Islet precursor cell (in vitro differentiated cells): ENCODE results near the gene PDGFRB.

Experiments
- DNase-seq: peaks from one replicate; pipeline ENCODE4 v3.0.0-alpha.2; 2018

The PDGFRB gene

DNA sequence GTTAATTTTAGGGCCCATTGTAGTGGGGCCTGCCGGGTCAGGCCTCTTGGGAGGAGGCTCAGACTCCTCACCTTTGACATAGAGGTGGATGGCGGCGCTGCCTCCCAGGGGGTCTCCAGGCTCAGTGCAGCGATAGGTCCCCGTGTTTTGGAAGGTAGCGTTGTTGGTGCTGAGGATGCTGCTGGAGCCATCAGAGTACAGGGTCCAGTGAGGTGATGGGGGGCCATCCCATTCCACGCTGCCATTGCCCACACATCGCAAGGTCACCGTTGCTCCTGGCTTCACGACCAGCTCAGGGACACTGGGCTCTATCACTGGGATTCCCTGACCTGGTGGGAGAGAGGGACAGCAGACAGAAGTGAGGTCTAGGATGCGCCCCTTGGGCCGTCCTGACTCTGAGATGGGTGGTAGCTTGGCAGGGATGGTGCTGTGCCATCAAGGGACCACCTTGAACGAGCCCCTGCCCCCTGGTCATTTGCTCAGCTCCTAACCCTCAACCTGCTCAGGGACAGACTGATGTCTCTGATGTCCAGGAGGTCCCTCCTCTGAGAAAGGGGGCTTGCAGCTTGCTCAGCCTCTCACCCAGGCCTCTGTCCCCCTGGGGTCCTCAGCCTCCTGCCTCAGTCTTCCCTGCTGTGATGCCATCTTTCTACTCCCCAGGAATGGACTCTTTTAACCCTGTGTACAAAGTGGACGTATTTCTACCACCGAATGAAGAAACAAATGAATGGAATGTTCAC is 74.8 kb downstream of the PDGFRB start:
- peak; percentile 41 for DNase-seq

DNA sequence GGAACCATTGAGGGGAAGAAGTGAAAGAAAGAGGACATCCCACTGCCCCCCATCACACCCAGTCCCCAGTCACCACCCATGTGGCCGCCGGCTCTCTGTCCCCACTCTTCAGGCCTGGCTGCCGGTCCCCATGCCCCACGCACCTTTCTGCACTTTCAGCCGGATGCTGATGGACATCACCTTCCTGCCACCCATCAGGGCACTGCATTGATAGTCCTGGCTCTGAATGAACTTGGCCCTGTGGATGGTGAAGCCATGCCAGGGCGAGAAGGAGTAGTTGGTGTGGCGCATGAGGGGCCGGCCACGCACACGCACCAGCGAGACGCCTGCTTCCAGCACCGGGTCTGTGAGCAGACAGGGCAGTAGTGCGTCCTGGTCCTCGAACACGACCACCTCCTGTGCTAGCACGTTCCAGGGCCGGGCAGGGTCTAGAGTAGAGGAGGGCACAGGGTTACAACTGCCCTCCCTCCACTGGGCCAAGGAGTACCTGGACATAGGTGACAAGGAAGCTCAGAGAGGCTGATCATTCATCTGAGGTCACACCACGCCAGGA is 75.7 kb downstream of the PDGFRB start:
- DNase-seq = peak; percentile 43

DNA sequence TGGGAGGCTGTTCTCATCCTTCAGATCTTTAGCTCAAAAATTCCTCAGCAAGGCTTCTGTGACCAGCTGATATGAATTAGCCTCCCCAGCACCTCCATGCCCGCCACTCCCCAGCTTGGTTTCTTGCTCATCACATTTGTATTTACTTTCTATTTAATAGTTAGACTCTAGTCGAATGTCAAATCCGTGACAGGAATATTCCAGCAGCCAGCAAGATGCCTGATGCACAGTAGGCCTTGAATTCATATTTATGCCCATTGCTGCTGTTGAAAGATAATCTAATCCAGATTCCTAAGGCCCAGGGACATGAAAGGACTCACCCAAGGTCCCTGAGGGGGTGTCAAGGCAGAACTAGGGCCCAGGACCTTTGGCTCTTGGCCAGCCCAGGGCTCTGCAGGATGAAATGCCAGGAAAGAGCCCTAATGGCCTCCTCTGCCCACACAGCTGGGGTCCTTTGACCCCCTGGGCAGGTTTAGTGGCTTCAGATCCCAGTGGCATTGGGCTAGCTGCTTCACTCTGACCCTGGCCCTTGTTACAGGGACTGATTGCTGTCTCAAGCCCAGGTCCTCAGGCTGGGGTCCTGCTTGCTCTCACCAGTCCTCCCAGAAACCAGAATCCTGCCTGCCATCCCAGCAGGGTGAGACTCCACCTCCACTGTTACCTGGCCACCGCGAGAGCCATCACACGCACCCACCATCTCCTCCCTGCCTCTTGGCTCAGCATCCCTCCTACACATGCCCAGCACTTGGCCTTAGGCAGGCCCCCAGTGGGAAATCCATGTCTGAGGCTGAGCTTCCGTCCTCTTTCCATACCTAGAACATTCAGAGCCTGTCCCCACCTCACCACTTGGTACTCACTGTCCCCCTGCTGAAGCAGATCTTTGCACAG is 76.6 kb downstream of the PDGFRB start:
- peak; percentile 32 for DNase-seq

DNA sequence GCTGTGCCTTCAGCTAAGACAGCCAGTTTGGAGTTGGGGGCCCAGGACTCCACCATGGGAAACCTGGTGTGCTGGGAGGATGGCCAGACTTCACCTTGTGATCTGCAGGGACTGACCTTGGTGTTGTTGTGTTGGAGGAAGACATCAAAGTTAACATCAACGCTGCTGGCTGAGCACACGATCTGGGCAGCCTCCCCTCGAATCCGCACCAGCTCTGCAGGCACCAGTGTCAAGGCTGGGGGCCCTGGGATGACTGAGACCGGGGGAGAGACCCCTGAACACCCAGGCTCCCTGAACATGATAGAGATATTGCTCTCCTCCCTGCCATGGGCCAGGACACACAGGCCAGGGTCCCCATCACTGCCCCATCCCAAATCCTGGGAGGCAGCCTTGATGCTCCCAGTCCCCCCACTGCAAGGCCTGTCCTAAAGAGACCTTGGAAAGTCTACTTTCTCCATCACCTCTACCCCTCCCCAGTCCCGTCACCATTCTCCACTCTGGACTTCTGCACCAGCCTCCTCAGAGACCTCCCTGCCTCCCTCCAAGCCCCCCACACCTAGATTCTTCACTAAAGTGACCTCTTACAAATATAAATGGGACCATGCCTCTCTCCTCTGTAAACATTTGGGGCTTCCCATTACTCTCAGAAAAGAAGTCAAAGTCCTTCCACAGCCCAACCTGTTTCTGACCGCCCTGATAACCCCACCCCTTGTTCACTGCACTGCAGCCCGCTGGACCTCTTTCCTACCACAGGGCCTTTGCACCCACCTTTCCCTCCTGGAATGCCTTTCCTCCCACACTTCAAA is 77.4 kb downstream of the PDGFRB start:
- peak; percentile 35 for DNase-seq

DNA sequence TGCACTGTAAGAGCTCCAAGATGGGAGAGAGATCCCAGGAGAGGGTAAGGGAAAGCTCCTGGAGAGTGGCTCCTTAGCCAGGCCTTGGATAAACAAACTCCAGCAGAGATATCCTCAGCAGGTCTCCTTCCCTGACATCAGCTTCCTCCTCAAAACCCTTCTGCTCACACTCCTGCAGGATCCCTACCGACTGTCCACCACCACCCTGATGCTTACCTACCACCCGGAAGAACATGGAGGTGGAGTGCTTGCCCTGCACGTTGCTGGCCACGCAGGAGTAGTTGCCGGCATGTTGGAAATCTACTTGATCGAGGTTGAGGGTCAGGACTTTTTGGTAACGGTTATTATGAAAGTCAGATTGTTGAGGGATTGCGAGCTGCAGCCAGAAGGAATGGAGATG is 78.6 kb downstream of the PDGFRB start:
- peak; percentile 33 for DNase-seq

DNA sequence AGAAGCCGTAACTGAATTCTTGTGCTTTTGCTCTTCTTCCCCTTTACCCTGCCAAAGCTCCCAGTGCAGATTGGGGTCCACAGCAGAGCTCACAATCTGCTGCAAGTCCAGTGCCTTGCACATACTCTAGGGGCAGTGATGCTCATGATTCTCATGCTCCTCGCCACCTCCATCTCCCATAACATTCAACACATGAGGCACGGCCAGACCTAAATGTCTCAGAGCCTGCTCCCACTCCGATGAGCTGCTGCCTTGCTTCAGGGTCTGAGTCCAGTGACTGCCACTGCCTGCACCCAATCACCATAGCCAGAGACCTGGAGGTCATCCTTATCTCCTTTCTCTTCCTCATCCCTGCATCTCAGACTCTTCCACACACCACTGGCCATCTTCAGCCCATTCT is 79.8 kb downstream of the PDGFRB start:
- peak; percentile 51 for DNase-seq

DNA sequence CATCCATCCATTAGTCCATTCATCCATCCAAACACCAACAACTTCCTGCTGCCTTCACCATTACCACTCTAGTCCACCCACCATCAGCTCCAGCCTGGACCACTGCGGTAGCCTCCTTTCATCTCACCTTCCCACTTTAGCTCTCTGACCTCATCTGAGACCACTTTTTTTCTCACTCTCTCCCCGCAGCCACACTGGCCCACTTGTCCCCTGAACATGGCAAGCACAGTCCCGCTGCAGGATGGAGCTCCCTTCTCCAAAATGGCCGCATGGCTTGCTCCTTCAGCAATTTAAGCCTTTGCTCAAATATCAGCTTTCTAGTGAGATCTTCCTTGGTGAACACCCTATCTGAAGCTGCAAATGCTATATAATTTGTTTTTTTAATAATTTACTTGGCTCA is 80.4 kb downstream of the PDGFRB start:
- DNase-seq = peak; percentile 22

DNA sequence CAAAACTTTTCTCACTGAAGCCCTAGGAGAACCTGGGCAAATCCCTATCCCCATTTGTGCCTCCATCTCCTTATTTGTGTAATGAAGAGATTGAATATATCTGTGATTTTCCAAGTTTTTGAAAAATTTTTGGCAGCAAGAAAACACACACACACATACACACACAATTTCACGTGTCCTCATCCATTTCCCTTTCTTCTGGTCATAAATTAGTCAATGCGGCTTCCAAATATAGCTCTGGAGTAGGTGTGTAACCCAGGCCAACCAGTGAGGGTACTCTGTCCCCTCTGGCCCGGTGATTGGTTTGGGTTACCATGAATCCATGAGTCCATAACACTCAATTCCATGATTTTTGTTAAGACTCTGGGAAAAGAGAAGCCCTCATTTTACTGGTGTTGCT is 82.0 kb downstream of the PDGFRB start:
- peak; percentile 11 for DNase-seq

DNA sequence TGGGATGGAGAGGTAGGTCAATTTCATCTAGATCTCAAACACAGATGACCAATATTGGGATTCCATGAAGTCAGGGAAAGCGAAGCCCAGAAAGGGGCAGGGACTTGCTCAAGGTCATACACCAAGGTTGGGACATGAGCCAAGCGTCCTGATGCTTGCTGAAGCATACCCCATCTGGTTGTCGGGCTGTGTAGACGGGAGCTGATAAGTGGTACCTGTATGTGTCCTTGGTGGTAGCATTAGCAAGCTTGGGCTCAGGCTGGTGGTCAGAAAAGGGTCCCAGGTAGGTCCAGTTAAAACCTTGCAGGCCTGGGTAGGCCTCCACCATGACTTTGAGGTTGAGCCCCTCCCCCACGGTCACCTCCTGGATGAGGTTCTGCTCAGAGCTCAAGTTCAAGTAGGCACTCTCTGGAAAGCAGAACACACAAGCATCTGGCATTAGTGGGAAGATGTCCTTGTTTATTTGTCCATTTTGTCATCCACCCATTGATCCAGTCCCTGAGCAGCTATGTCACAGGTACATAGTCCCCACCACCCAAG is 82.5 kb downstream of the PDGFRB start:
- DNase-seq = no peak

DNA sequence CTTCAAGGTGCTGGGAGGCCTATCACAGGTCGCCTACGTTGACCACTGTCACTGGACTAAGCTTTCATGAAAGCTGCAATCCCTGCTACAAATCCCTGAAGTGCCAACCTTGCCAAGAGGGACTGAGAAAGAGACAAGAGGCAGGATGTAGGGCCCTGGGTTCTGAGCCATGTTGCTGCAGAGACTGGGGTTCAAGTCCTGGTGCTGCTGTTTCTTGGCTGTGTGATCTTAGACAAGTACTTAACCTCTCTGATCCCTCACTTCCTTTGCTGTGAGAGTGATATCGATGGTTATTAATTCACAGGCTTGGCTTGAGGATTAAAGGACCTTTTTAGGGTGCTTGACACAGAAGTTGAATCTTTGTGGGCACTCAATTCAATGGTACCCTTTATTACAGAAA is 84.8 kb downstream of the PDGFRB start:
- peak; percentile 18 for DNase-seq

DNA sequence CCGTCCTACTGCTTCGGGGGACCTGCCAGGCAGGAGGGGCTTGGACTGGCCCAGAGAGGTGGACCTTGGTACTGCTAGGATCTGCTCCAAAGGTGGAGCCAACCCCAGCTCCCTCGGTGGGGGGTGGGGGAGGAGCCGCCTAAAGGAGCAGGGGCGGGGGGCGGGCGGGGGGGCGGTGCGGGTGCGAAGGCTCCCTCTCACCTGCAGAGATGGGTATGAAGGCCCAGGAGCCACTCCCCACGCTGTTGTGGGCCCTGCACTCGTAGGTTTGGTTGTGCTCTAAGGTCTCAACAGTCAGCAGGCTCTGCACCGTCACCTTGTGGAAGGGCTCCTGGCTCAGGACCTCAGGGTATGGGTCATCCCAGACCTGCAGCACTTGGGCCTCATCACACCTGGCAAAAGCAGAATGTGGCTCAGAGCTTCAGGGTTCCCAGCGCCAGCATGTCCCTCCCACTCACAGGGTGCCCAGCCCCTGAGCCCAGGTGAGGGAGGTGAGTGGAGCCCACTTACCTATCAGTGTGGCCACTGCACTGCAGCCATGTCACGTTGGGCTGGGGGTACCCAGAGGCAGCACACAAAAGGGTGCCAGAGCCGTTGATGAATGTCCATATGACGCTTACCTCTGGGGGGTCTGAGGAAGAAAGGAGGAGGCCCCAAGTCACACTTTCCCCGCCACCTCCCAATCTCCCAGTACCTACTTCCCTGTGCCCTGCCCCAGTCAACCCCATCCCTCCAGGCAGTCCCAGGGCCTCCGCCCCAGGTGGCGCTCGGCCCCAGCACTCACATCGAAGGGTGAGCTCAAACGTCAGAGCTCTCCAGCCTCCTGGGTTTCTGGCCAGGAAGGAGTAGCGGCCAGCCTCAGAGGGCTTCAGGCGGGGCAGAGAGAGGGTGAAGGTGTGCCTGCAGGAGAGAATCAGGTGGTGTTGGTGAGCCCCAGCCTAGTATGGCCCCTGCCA is 85.7 kb downstream of the PDGFRB start:
- DNase-seq = peak; percentile 53

DNA sequence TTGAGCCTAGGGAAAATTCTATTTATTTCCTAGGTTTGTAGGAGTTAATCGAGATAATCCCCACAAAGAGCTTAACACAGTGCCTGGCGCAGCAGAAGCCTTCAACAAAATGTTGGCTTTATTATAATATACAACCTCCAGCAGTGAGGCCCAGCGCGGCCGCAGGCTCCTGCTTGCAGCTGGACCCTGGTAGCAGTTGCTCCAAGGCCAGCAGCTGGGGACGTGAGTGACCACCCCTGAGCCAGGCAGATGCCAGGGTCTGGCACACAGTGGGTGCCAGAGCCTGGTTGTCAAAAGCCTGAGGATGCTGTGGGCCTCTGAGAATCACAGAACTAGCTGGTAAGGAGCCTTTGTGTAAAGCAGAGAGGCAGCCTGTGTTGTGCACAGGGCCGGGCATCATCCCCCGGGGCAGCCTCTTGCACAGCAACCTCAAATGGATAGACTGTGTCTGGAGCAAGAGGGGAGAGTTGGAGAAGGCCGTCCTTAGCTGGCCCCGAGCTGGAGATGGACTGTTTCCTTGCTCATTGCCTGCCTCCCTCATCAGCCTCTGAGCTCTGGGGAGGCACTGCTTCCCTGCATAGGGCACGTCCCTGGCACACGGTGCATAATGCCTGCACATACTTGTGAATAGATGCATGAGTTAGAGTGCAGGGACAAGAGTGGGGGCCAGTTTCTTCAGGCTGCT is 86.5 kb downstream of the PDGFRB start:
- DNase-seq = peak; percentile 40

DNA sequence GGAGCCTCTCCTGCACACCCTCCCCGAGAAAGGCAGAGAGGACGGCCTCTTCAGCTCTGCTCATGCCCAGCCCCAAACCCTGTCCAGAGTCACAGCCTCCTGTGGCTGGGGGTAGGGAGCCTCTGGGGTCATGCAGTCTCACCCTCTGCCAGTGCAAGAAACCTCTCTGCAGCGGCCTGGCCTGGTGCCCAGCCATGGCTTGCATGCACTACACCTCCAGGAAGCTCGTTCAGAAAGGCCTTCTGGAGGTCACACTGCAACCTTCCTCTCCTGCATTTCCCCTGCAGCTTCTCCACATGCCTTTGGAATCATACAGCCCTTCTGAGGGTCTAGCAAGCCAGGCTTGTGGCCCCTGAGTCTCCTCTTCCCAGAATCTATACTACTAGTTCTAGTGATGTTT is 87.2 kb downstream of the PDGFRB start:
- DNase-seq = no peak

DNA sequence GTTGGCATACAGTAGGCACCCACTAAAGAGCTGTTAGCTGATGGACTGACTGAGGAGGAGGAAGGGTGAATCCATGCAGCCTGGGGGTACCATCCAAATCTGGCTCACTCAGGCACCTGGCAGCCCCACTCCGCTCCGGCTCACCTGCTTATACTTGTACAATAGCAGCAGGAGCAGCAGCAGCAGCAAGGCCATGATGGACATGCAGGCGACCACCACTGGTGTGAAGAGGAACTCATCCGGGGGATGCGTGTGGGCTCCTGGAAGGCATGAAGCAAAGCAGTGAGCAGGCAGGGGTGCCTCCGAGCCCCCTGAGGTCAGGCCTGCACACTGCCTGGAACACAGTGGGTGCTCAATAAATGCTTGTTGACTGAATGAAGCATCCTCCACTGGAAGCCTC is 87.6 kb downstream of the PDGFRB start:
- DNase-seq = no peak

DNA sequence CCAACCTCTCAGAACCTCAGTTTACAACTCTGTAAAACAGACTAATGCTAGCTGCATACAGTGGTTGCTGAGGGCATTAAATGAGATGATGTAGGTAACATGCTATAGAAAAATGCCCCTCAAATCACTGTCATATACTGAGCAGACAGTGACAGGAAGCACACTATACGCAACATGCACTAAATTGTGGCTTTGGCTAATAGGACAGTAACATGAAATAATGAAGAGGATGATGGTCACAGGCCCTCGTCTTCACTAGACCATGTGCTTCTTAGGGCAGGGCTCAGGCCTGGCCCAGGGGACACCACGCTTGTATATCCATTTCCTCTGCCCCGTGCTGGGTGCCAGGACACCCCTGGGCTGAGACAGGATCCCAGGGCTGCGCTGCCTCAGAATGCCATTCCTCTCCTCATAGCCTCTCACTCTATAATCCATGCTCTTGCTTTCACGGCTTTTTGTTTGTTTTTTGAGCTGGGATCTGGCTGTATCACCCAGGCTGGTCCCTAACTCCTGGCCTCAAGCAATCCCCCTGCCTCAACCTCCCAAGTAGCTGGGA is 88.2 kb downstream of the PDGFRB start:
- DNase-seq = no peak

DNA sequence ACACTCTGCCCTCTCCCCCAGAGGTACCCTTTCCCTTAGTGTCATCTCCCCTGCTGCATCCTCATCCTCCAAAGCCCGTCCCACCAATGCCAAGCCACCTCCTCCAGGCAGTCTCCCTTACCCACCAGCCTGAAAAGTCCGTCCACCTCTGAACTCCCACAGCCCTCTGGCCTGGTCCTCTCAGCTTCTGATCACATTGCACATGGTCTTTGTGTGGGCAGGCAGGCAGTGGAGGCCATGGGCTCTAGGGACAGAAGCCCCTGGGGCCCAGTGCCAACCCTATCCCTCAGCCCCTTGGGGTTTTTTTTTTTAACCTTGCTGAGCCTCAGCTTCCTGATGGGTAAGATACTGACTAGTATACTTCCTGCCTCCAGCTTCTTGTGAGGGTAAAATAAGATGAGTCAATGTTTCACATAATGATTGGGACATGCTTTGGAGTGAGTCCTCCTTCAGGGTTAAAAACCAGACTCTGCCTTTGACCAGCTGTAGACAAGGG is 88.7 kb downstream of the PDGFRB start:
- no peak for DNase-seq

DNA sequence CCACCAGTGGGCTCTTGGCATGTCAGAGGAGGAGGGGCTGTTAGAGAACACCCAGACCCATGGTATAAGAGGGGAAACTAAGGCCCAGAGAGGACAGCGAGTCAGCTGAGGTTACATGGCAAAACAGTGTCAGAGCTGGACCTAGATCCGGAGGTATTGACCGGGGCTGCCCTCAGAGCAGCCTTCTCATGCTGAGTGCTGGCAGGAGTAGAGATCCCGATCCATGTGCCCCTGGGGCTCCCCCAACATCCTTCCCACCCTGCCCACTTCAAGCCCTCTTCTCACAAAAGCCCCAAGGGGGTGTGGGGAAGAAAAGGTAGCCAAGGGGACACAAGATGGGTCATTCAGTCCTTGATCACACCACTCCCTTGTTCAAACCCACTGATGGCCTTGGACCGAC is 89.2 kb downstream of the PDGFRB start:
- no peak for DNase-seq

DNA sequence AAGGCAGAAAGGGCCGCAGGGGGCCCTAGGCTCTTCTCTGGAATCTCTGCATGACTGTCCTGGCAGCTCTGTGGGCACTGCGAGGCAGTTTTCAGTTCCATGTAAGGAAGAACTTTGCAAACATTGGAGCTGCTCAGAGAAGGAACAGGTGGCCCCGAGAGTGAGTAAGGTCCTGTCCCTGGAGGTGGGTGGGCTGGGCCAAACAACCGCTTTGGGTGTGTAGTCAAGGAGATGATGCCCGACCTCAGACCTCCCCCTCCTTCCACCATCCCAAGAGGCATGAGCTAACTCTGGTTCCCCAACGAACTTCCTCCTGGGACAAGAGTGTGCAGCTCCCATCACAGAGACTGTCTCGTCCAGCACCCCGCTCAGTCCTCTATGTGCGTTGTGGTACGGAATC is 89.8 kb downstream of the PDGFRB start:
- DNase-seq = no peak

DNA sequence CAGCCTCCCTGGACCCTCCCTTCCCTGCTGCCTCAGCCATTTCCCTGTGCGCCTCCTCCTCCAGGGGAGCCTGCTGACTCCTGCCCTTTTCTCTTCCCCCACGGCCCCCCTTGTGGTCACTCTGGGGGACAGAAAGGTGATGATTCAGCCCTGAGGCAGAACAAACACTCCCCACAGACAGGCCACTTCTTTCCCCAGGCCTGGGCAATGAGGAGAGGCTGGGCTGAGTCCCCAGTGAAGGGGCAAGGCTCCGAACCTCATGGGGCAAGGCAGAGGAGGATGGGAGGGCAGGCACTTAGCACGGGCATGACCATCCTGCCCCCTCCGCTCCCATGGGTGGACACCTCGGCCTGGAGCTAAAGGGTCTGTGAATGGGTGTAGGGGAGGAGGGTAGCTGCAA is 90.3 kb downstream of the PDGFRB start:
- no peak for DNase-seq

DNA sequence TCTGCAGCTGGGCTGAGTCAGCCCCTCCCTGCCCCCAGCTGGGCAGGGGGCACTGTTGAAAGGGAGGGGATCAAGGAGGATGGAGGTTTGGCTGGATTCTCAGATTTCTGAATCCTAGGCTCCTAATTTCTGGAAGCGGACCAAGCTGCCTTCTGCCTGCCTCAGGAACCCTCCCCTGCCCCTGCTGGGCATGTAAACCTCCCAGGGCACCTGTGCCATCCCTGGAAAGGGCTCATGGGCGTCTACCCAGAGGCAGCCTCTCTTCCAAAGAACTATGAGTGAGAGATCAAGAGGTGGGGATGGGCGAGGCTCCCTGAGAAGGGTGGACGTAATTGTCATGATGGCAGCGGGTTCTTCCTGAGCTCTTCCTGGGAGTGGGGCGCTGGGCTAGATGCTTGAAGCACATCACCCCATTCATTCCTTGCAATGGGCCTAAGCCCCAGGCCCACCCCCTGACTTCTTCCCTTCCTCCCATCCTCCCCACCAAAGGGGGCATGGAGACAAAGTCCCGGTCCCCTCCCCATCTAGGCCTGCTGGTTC is 90.9 kb downstream of the PDGFRB start:
- no peak for DNase-seq
